ENCODE results near the gene RB1.

DNA sequence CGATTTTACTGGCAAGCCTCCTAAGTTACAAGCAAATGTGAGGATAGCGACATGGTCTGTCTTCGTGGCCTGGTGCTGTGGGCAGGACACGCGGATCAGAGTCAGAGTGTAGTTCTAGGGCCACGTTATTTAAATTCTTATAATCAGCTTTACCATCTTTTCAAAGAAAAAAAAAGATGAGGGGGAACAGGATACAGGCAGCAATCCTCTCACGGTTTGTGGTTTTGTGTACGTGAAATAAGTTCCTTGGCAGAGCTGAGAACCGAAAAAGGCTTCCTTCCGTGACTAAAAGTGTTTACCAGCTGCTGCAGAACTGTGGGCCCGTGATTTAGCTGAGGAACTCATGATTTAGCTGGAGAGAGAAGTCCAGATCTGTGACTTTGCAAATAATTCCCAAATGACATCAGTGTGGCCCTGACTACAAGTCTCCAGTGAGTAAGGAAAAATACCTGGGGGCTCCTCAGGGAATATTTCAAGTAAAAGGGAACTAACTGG is 202.1 kb downstream of the RB1 start:
- TF ChIP-seq, protein P1, sequence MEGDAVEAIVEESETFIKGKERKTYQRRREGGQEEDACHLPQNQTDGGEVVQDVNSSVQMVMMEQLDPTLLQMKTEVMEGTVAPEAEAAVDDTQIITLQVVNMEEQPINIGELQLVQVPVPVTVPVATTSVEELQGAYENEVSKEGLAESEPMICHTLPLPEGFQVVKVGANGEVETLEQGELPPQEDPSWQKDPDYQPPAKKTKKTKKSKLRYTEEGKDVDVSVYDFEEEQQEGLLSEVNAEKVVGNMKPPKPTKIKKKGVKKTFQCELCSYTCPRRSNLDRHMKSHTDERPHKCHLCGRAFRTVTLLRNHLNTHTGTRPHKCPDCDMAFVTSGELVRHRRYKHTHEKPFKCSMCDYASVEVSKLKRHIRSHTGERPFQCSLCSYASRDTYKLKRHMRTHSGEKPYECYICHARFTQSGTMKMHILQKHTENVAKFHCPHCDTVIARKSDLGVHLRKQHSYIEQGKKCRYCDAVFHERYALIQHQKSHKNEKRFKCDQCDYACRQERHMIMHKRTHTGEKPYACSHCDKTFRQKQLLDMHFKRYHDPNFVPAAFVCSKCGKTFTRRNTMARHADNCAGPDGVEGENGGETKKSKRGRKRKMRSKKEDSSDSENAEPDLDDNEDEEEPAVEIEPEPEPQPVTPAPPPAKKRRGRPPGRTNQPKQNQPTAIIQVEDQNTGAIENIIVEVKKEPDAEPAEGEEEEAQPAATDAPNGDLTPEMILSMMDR (IDR thresholded peaks at IDR 0.05), result no peak
- TF ChIP-seq POLR2A (IDR thresholded peaks at IDR 0.05), result no peak

Measured in esophagus squamous epithelium (tissue), 4 donors.